ENCODE data around the gene LRRK2.

GRCh38 chr12:40315375-40315774 lies 90.6 kb downstream of the LRRK2 start:
- TF ChIP-seq CTCF (IDR thresholded peaks at IDR 0.05) = no peak
- TF ChIP-seq EP300 (IDR thresholded peaks at IDR 0.05) = no peak
- no peak for TF ChIP-seq POLR2A (IDR thresholded peaks at IDR 0.05)
